ENCODE measurements around the gene CDK4.

CDK4 gene

GRCh38 chr12:57755454-57756372 lies 3.6 kb upstream of the CDK4 start:
- peak; percentile 79 for DNase-seq

GRCh38 chr12:57755194-57755453 lies 3.0 kb upstream of the CDK4 start:
- DNase-seq, result no peak

- peak; percentile 94 for DNase-seq
Observed at GRCh38 chr12:57754411-57755193, 2.5 kb upstream of the CDK4 start, which contains the start of gene MARCHF9. MARCHF9 (plus strand) TSS chr12:57755103; CDS start chr12:57755529, 426 bp downstream.

GRCh38 chr12:57753756-57754337 lies 1.7 kb upstream of the CDK4 start:
- DNase-seq, result no peak

GRCh38 chr12:57752668-57753000 lies 524 bp upstream of the CDK4 start:
- no peak for DNase-seq

- DNase-seq, result no peak
Observed at GRCh38 chr12:57751432-57751787, 700 bp downstream of the CDK4 start.

- DNase-seq, result no peak
Observed at GRCh38 chr12:57750561-57751431, 1.3 kb downstream of the CDK4 start.

GRCh38 chr12:57749061-57749460 lies 3.0 kb downstream of the CDK4 start:
- DNase-seq, result no peak

GRCh38 chr12:57746025-57746424 lies 6.1 kb downstream of the CDK4 start:
- no peak for DNase-seq

GRCh38 chr12:57745485-57745881 lies 6.6 kb downstream of the CDK4 start:
- no peak for DNase-seq

- DNase-seq, result peak; percentile 98
Observed at GRCh38 chr12:57744777-57745484, 7.2 kb downstream of the CDK4 start, which contains the start of gene TSPAN31. TSPAN31 (plus strand) TSS chr12:57745039; CDS start chr12:57745155, 116 bp downstream.

GRCh38 chr12:57744194-57744776 lies 7.8 kb downstream of the CDK4 start:
- peak; percentile 88 for DNase-seq

GRCh38 chr12:57743769-57744168 lies 8.3 kb downstream of the CDK4 start:
- DNase-seq, result no peak

- peak; percentile 91 for DNase-seq
Observed at GRCh38 chr12:57741844-57742738, 10.0 kb downstream of the CDK4 start.

GRCh38 chr12:57741413-57741789 lies 10.7 kb downstream of the CDK4 start:
- DNase-seq, result no peak

- peak; percentile 92 for DNase-seq
Observed at GRCh38 chr12:57740656-57741412, 11.3 kb downstream of the CDK4 start.

GRCh38 chr12:57739914-57740538 lies 12.1 kb downstream of the CDK4 start:
- DNase-seq, result no peak

- no peak for DNase-seq
Observed at GRCh38 chr12:57739387-57739786, 12.7 kb downstream of the CDK4 start.

- no peak for DNase-seq
Observed at GRCh38 chr12:57738661-57739237, 13.4 kb downstream of the CDK4 start, which contains the start of gene AGAP2. AGAP2 (minus strand) TSS chr12:57738742; CDS start chr12:57738246, 496 bp downstream.

All from activated effector memory CD4-positive, alpha-beta T cell treated with anti-CD3 and anti-CD28 coated beads, Interleukin-2, amount 50 U/mL, for 16 hours (primary cell).